Cardiac septum (tissue), 1 donor: ENCODE data around the gene EYS. TPM values are rescaled to one million over a fixed set of nuclear protein-coding genes. Genes with fewer than 3 reads are reported as not detected.

Source experiments
- DNase-seq: peaks from one replicate; pipeline ENCODE4 v3.0.0-alpha.2; 2020; ENCODE audit warnings: low spot score
- intact Hi-C: fragments of 100-400 bp; cut with DNase I; formaldehyde crosslinking; loops from one replicate; pipeline ENCODE4 v1.14.0; 2022
- total RNA-seq: library from RNA; stranded (reverse); fragmentation: NEBNext Ultra II Directional; extraction: Animal tissue kit (Norgen Biotek cat#: 25700); gene quantifications from one replicate; pipeline ENCODE4 v1.2.1, GENCODE V29; 2021
- donor health status: DM: no; HTN: no; CAD: no.

The EYS gene
- total RNA-seq, 1 donor from 2014 or later = 0.24 TPM

DNA sequence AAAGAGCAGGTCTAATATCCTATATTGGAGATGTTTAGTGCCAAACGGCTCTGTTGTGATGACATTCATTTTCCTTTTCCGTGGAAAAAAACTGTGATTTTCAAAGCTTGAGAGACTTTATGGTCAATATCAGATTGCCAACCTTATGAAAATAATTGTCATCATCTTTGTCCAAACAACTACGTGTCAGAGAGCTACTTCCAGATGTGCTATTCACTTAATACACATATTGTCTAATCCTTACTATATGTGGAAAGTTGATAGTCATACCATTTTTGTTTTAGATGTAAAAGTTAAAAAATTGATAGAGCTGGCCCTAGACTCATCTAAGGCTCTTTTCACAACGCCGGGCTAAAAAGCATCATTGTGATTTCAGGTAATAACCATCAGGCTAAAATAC is 1521.4 kb downstream of the EYS start:
- intact Hi-C loops = no loop called here
- DNase-seq = no peak

DNA sequence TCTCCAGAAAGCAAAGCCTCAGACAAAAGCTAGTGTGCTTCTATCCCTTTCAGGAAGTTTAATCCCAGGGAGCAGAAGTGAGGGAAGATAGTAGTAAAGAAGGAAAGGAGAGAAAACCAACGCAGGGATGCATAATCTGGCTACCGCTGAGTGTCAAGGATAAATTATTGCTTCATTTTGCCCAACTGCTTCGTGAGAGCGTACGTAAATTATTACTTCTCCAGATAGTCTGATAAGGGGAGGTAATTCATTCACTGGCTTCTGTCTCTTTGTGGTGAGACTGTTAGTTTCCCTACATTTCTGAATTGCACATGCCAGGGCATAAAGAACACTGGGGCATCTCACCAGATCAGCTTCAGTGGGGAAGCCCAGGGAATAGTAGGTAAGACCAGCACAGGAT is 1531.7 kb downstream of the EYS start:
- intact Hi-C loops = no loop called here
- DNase-seq = no peak

DNA sequence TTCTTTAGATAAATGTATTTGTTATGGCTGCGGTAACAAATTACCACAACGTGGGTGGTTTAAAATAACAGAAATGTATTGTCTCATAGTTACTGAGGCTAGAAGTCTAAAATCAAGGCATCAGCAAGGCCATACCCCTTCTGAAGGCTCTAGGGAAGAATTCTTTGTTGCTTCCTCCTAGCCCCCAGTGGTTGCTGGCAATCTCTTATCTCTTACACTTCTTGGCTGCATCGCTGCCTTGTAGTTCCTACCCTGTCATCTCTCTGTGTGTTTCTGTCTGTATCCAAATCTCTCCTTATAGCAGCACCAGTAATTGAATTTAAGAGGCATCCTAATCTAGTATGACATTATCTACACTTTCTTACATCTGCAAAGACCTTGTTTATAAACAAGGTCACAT is 1536.7 kb downstream of the EYS start:
- intact Hi-C loops = no loop called here
- DNase-seq = no peak

DNA sequence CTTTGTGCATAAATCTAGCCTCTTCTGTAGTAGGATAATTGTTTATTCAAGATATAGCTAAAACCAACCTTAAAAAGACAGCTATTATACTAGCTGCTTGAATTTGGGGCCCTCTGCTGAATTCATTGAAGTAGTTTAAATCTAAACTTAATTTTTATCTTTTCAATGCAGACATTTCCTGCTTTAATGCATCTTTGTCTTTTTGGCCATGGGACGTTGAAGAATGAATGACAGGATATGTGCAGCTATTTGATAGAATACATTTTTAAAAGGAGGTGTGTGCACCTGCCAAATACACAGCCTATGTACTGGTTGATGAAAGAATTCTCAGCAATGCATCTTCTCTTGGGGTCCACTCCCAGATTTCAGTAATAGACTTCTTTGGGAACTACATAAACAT is 1546.5 kb downstream of the EYS start:
- no peak for DNase-seq
- intact Hi-C loops = no loop called here

DNA sequence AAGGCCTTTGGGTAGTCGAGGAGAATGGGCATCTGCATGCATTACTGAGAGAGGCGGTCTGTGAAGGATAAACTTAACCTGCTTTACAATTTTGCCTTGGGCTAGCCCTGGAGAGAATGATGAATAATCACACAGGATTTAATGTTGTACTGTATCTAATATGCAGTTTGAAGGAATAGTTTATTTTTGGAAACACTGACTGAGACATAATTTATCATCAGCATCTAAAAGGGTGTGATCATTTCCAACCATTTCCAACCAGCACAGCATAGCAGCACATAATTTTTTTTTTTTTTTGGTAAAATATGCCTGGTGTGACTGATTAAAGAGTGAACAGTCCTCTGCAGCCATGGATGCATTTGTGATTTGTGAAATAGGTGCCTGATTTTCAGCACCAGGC is 1552.0 kb downstream of the EYS start:
- no peak for DNase-seq
- intact Hi-C loops = no loop called here

DNA sequence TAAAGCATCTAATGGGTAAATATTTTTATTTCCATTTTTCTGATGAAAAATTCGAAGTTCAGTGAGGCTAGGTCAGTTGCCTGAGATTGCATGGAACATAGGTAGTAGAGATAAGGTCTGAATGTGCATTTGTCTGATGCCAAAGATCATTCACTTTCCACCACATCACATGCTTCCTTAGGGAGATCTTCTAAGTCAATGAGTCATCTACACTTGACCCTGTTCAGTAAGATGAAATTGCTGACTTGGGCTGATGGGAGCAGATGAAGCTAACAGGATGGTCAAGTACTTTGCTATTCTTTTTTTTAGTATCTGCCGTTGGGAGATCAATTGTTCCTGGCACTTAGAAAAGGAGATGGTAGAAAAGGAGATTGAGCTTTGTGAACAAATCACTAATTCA is 1560.2 kb downstream of the EYS start:
- DNase-seq = no peak
- intact Hi-C loops = no loop called here

GRCh38 chr6:64146094-64146493 is 1560.9 kb downstream of the EYS start:
- intact Hi-C loops = no loop called here

GRCh38 chr6:64145658-64146057 is 1561.4 kb downstream of the EYS start:
- DNase-seq = no peak
- intact Hi-C loops = no loop called here

More at GRCh38 chr6:64146094-64146493, 1560.9 kb downstream of the EYS start:
- no peak for DNase-seq

DNA sequence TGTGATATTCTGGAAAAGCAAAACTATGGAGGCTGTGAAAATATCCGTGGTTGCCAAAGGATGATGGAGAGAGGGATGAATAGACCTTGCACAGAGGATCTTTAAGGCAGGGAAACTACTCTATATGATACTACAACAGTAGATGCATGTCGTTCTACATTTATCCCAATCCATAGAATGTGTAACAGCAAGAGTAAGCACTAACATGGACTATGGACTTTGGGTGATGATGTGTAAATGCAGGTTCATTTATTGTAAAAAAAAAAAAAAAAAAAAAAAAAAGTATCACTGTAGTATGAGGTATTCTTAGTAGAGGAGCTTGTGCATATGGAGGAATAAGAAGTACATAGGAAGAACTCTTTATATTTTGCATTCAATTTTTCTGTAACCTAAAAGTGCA is 1563.9 kb downstream of the EYS start:
- no peak for DNase-seq
- intact Hi-C loops = no loop called here

- no peak for DNase-seq
- intact Hi-C loops = no loop called here
Observed at GRCh38 chr6:64141680-64142079, 1565.3 kb downstream of the EYS start.

DNA sequence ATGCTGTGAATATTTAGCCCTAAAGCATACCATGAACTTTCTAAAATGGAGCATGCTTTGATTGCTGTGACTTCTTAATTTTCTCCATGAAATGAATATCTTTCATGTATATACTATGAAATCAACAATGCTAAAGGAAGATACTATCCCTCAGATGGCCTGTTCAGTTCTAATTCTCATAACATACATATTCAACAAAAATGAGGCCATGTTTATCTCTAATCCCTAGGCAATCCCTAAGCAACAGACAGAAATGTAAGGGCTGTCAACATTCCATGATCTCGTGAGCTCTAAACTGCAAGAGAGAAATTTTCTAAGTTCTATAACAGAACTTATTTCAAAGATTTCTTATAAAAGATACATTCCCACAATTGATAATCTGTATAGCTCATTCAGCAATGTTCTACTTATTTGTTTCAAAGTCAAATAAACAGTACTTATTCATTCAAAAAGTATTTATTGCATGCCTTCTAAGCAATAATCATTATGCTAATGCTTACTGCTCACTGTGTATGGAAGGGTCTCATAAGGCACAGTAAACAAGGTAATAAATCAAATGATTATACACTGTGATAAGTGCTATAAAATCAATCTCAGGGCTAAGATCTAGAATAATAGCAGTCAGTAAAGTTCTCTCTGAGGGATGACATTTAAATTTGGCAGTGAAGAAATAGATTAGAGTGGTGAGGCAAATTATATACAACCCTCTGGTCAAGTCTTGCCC is 1578.6 kb downstream of the EYS start:
- DNase-seq = no peak
- intact Hi-C loops = no loop called here

DNA sequence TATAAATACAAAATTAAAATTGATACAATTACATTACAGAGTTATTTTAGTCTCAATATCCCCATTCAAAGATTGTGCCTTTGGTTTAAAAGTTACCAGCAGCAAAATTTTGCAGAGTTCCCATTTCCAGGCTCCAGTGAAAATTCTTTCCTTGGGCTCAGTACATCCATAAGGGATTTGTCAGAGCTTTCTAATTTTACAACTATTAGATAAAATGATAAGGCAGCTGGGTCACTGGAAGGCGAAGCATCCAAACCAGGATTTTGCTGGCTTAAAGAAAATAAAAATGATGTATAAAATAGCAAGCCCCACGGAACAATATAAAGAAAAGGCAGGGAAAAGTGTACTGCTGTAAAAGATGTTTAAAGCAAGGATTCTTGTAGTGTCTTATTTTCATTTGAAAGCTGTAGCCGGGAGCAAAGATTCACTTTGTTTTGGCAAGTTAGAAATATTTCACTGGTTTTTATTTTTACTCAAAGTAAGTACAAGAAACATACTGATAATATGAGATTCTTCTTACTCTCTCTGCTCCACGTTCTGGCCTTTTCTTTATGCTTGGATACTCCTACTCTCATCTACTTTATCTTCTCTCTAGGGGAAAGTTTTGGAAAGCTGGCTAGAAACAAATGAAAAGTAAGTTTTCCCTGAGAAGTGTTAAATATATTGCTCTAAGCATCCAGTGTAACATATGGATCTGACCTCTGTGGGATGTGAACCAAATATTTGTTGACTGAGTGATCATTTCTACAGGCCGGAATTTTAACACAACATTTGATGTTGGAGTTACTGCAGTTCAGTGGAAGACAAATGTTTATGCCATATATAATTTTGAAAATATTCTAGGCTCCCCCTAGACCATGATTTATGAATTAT is 1583.0 kb downstream of the EYS start:
- no peak for DNase-seq
- intact Hi-C loops = no loop called here

DNA sequence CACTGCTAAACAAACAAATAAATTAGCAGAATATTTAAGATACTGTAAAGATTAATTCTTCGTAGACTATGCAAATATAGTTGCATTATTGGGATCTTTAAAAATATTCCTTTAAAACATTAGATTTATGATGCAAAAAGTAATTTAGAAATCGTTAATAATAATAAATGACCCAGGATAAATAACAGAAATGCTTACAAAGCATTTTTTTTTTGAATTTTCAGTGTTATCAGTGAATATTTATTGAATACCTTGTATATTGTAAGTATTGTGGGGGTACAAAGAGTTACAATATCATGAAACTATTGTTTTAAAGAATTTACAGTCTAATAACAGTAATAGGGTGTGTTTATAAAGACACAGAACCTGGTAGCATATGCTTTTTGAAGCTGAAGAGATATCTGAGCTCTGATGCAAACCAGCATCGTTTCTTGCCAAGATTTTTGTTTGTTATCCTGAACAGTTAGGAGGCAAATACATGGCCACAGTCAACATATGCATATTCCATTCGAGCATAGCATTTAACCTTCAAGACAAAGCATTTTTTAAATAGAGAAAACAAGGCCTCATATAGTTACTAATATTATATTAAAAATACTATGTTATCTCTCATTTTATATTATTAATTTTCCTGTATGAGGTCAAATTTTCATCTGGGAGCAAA is 1584.2 kb downstream of the EYS start:
- no peak for DNase-seq
- intact Hi-C loops = no loop called here

DNA sequence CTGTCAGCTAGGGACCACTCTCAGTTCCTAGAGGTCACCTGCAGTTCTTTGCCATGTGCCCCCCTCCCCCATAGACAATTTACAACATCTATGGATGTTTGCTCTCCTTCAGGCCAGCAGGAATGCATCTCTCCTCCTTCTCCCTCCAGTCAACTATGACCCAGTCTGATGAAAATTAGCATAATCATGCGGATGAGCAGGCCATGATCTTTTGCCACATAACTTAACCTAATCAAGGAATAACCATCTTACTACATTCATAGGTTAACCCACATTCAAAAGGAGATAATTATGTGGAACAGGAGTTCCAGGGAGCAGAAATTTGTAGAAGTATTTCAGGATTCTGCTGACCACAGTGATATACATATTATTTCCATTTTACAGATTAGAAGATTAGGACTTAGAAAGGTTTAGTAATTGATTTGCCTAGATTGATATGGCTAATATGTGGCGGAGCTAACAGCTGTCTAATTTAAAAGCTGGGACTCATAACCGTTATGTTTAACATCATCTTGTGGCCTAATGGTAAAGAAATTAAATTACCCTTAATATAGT is 1585.9 kb downstream of the EYS start:
- intact Hi-C loops = no loop called here
- no peak for DNase-seq

DNA sequence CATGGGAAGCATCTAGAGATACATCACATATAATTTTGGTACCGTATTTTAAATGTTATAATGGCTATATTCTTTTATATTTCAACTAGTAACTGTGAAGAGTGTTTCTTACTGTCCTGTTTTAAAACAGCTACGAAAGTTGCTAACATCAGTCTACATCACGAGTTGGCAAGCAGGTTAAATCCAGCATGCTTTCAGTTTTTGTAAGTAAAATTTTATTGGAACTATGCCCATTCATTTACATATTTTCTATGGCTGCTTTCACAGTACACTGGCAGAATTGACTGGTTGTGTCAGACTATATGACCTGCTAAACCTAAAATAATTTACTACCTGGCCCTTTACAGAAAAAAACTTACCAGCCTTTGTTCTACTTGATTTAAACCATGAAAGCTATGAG is 1593.3 kb downstream of the EYS start:
- DNase-seq = no peak
- intact Hi-C loops = no loop called here

DNA sequence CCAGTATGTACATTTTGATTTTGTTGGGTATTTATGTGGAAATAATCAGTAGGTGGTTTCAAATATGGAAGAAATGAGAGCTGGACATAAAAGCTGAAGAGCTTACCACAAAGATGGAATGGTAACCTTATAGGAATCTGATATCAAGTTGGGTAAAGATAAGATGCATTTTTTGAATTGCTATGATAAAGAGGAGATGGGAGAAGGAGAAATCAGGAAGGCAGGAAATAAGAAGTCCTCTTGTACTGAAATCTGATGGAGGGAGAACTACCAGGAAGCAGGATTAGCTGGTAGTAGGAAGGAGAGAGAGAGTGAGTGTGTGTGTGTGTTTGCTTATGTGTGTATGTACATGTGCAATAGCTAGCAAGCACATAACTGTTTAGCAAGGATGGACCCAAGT is 1603.0 kb downstream of the EYS start:
- DNase-seq = no peak
- intact Hi-C loops = no loop called here

DNA sequence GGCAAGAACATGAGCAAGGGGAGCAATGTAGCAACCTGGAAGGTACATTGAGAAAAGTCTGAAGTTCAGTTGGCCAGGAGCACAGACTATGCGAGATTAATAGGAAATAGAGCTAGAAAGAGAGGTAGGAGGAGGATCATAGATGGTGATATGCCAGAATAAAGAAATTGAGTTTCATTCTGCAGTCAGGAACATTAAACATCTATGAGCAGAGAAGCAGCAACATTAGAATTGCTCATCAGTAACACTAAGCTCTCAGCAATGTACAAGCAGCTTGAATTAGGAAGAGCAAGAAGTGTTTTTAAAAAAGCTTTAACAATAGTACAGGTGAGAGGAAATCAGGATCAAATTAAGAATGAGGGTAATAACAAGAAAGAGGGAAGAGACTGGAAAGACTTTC is 1603.5 kb downstream of the EYS start:
- DNase-seq = no peak
- intact Hi-C loops = no loop called here

DNA sequence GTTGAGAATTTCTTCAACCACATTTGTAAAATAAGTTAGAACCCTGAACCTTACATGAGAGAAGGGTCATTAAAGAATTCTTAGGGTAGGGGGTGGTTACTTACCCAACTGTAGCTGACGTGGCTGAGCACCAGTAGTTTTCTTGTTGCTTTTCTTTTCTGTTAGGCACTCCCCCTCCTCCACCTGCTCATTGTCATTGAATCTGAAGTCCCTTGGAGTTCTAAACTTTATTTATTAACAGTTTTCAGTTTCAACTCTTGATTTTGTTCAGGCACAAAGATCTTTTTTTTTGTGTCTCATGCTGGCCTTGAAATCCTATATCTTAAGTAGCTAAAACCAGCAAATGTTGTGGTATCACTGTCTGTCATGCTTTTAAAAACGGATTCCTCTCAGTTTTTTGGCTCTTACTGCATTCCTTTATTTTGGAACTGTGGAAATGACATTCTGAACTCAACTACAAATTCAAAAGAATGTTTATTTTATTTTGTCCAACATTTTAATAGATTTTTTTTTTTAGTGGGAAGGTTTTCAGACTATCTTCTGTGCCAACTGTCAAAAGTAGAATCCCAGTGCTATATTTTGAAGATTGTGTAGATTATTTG is 1606.2 kb downstream of the EYS start:
- intact Hi-C loops = no loop called here
- DNase-seq = no peak

DNA sequence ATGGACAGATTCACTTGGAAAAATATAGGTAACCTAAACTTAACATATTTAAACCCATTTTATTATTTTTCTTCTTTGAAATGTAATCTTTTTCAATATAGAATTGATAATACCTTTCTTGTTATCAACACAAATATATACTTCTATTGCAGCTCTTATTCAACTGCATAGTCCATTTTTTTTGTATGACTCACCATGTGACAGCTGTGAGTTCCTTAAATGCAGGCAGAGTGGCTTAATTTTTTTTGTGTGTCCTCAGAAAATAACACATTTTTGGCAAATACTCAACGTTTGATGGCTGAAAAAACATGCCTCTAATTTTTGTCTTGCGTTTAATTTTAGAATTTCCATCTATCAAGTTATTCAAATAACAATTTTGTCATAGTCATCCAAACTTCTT is 1616.7 kb downstream of the EYS start:
- intact Hi-C loops = no loop called here

DNA sequence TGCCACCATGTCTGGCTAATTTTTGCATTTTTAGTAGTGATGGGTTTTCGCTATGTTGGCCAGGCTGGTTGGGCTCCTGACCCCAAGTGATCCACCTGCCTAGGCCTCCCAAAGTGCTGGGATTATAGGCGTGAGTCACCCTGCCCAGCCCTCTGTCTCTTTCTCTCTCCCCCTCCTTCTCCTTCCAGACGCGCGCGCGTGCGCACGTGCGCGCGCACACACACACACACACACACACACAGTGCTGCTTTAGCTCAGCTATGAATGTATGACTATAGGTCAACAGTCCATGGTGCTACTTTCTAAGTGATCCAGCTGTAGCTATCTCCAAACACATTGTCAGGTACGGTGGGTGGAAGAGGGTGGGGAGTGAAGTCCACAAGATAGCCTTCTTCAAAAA is 1621.9 kb downstream of the EYS start:
- intact Hi-C loops = no loop called here
- no peak for DNase-seq

More for the DNA sequence above, 1616.7 kb downstream of the EYS start:
- no peak for DNase-seq
